ENCODE measurements around the gene RBM28. TPM values are rescaled to one million over a fixed set of nuclear protein-coding genes. Genes with fewer than 3 reads are reported as not detected.
A peak's percentile ranks its signal among the peaks of the same experiment; 100 is the strongest.

Gene RBM28
- total and polyA plus RNA-seq, 2 of the 8 experiments (the other 6 are each of a cell fraction or from before 2014, with no cell fraction given): 12.8 to 65.3 TPM

GRCh38 chr7:128266883-128267594 is 76.7 kb downstream of the RBM28 start (continued):
- TF ChIP-seq CHD7 (IDR thresholded peaks at IDR 0.05; ENCODE audit: insufficient replicate concordance, low read length) (no peak), POLR2AphosphoS5 (IDR thresholded peaks at IDR 0.05; ENCODE audit: low read depth, low read length) (peak; percentile 21; the same call in 1 of the 2 replicates), ZNF274 (IDR thresholded peaks at IDR 0.05; ENCODE audit: borderline replicate concordance, extremely low read depth, low read length) (no peak), TBP (IDR thresholded peaks at IDR 0.05; ENCODE audit: low read depth, low read length) (no peak), CTCF (IDR thresholded peaks at IDR 0.05; ENCODE audit: control extremely low read depth in 1 of 3, insufficient read depth in 1 of 3, low read depth in 1 of 3, low read length in 3 of 3) (peak in 1 of 3 experiments; percentile 14; a peak in 1 of 4 replicates), NRF1 (IDR thresholded peaks at IDR 0.05; ENCODE audit: low read depth, low read length) (no peak), KDM1A (IDR thresholded peaks at IDR 0.05; ENCODE audit: borderline replicate concordance, low read length) (peak; percentile 8; the same call in 1 of the 2 replicates), SUZ12 (IDR thresholded peaks at IDR 0.05; ENCODE audit: low read length) (no peak)
